GM19035 (cell line): ENCODE data around the gene SLC29A2.
"Not testable (repeated sequence)": the region's sequence is repeated elsewhere in the genome, so short reads cannot be mapped to it uniquely, and the experiment has no call there.

Experiments
- ATAC-seq: cut with Tn5 transposase; IDR thresholded peaks from one replicate; pipeline ENCODE4 v1.9.1; 2021; ENCODE audit not compliant: unreplicated experiment

The SLC29A2 gene

DNA sequence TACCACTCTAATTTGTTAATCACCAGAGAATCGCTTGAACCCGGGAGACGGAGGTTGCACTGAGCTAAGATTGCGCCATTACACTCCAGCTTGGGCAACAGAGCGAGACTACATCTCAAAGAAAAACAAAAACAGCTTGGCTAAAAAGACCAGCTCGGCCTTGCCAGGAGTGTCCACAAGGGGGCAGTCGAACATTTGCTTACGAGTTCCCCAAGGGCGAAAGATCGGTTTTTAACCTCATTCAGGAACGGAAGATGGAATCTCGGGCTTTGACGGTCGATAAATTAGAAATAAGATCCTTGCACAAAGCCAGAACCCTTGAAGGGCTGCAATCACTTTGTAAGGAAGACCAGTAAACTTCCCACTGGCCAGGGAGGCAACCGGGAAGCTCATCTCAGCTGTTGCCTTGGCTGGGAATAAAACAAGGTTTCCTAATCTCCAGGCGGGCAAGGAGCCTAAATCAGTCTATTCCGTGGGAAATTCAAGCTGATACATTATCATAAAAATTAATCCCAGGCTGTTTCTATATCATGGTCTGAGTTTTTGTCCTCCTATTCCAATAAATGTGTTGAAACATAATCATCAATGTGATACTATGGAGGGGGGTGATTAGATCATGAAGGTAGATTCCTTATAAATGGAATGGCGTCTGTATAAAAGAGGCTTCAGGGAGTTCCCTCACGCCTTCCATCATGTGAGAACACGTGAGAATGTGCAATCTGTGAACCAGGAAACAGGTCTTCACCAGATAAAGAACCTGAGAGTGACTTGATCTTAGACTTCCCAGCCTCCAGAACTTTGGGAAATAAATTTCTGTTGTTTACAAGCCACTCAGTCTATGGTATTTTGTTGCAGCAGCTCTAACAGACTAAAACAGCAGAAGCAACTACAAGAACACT lies 14.9 kb upstream of the SLC29A2 start:
- no peak for ATAC-seq

GRCh38 chr11:66384316-66384715 lies 12.8 kb upstream of the SLC29A2 start:
- ATAC-seq = not testable (repeated sequence)

- not testable (repeated sequence) for ATAC-seq
Observed at GRCh38 chr11:66380264-66380663, 8.7 kb upstream of the SLC29A2 start.

DNA sequence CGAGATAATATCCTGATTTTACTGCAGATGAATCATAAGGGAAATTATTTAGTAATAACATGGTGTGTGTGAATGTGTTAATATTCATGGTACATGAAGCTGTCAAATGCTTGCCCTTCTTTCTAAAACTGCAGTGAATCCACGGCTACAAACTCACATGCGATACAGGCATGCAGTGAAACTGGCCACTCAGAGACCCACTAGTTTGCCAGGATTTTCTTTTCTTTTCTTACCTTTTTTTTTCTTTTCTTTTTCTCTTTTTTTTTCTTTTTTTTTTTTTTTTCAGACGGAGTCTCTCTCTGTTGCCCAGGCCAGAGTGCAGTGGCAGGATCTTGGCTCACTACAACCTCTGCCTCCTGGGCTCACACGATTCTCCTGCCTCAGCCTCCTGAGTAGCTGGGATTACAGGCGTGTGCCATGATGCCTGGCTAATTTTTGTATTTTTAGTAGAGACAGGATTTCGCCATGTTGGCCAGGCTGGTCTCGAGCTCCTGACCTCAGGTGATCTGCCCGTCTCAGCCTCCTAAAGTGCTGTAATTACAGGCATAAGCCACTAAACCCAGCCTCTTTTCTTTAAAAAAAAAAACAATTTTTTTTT lies 2.2 kb upstream of the SLC29A2 start:
- not testable (repeated sequence) for ATAC-seq

DNA sequence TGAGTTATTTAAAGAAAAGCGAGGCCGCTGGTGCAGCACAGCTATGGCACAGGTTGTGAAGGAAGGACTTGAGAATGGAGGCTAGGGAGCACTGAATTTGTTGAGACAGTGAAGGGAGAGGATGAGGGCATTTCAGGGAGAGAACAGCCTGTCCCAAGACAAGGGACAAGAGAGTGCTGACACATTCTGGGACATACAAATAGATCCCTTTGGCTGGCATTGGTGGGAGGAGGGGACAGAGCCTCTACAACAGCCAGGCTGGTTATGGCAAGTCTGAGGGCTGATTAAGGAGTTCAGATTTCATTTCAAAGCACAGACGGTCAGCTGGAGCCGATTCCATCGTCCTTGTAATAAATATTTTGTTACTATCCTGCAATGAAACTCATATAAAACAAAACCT lies 1.7 kb upstream of the SLC29A2 start:
- no peak for ATAC-seq

DNA sequence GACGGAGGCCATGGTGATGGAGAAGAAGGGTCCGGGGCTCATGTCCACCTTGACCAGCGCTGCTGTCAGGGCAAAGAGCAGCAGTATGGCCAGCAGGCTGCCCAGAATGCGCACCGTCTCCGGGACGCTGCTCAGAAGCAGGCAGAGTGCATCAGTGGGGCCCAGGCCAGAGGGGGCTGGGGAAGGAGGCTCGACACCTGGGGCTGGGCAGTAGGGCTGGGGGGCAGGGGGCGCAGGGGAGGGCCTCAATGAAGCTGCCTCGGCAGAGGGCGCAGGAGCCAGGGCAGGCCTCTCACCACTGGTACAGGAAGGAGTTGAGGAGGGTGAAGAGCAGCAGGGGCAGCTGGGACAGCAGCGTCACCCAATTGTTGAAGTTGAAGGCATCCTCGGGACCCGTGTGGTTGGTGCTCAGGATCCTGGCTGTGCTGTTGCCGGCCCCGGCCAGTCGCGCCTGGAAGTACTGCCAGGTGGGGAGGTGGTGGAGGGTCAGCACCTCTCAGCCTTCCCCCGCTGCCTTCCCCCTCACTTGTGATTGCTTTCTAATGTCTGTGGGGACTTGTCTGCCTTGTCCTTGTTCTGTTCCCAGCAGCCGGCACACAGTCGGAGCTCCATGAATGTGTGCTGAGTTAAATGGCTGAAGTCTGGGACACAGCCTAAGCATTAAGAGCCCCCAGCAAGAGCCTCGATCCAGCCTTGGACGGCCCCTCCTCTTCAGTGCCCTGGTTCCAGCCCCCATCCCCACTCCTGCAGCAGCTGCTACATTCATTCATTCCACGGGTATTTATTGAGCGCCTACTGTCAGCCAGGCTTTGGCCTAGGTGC lies 2.3 kb downstream of the SLC29A2 start:
- ATAC-seq = no peak

DNA sequence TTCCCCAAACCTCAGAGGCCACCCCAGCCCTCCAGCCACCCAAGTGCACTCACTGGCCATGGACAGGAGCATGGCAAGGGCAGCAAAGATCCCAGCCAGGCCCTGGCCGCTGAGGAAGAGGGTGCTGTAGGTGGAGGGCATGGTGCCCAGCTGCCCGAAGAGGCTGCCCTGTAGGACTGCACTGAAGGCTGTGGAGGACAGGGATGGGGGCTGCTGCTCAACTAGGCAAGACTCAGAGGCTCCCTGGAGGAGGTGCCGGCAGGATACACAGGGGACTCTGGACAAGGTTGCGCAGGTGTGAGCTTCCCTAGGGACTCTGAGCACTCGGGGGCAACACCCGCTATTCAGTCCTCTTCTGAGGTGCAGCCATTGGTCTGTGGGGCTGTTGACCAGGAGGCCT lies 3.1 kb downstream of the SLC29A2 start:
- no peak for ATAC-seq

GRCh38 chr11:66367561-66368312 lies 3.8 kb downstream of the SLC29A2 start:
- ATAC-seq = no peak

- no peak for ATAC-seq
Observed at GRCh38 chr11:66366844-66367477, 4.6 kb downstream of the SLC29A2 start.

DNA sequence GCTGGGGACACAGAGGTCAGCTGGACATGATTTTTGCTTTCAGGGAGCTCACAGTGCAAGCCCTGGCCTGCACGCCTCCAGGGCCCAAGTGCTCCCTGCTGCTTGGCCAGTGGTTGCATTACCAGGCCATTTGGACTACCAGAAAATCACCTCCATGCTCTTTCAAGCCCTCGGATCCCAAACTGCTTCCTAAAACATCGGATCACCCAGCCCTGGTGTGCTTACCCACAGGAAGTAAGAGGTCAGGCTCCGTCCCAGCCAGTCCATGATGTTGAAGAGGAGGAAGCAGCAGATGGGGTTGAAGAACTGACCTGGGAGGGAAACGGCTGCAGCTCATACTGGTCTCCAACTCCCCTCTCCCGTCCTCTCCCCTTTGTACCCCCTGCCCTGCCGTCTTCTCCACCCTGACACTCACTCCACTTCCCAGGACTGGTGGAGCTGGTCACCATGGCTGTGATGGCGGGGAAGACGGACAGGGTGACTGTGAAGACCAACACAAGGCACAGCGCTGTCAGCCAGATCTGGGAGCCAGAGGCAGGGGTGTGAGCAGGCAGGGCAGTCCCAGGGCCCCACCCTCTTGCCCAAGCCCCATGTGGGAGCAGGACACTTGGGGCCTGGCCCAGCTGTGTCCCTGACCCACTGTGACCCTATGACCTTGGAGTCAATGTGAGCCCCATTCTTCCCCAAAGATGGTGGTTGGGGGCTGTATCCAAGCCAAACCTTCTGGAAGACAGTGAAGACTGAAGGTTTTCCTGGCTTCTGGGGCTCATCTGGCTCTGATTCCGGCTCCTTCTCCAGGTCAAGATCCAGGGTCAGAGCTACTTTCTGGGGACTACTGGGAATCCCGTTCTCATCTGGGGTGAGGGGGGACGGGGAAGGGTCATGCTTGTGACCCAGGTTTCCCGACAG lies 5.6 kb downstream of the SLC29A2 start:
- no peak for ATAC-seq

- ATAC-seq = no peak
Observed at GRCh38 chr11:66365166-66365565, 6.4 kb downstream of the SLC29A2 start.

GRCh38 chr11:66363805-66364535 lies 7.6 kb downstream of the SLC29A2 start:
- no peak for ATAC-seq

DNA sequence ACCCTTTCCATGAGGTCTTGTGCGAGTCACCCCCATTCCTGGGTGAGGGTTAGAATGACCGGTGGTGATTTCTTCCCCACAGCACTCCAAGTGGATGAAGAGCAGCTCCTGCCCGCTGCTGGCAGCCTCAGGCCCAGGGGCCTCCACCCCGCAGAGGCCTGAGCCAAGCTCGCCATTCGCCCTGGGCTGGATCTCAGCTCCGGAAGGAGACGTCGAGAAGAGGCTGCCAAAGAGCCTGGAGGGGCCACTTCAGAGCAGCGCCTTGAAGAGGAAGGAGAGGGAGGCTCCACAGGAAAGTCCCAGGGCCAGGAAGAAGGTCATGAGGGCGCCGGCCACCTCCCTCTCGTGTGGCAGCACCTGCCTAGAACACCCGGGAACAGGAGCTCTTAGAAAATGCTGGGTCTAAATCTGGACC lies 8.4 kb downstream of the SLC29A2 start:
- ATAC-seq = no peak

- no peak for ATAC-seq
Observed at GRCh38 chr11:66362481-66363147, 8.9 kb downstream of the SLC29A2 start.

DNA sequence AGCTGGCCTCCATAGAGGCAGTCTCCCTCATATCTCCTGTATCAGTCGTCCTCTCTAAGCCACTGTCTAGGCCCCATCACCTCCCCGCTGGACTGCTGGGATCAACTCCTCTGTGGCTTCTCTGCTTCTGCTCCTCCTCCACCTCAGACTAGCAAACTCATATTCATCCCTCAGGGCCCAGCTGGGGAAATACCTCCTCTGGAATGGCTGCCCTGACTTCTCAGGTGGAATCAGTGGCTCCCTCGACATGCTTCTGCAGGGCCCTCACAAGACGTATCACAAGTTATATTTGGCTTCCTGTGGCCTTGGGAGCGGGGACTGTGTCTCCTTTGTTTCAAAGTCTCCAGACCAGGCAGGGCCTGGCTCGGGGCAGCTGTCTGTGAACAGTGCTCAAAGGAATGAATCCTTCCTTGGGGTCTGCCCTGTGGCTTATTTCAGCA lies 10.0 kb downstream of the SLC29A2 start:
- ATAC-seq = no peak

DNA sequence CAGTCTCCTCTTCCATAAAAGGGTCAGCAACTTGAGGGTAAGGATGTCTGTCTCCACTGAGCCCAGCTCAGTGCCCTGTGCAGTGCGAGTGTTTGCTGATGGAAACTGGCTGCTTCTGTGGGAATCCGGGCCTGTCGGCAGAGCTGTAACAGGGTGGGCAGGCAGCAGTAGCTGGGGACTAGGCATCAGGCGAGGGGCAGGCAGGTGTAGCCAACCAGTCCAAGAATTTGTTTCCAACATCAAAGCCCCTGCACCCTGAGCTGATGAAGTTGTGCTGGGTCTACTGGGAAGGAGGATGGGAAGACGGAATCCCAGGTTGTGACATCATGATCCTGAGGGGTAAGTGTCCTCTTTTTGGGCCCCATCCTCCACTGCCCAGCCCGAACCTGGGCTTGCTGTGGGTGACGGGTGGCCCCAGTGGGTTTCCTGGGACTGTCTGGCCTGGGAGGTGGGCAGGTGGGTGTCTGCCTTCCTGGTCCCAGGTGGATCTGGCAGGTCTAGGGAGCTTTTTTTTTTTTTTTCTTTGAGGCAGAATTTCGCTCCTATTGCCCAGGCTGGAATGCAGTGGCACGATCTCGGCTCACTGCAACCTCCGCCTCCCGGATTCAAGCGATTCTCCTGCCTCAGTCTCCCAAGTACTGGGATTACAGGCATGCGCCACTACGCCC lies 11.0 kb downstream of the SLC29A2 start:
- ATAC-seq = no peak

DNA sequence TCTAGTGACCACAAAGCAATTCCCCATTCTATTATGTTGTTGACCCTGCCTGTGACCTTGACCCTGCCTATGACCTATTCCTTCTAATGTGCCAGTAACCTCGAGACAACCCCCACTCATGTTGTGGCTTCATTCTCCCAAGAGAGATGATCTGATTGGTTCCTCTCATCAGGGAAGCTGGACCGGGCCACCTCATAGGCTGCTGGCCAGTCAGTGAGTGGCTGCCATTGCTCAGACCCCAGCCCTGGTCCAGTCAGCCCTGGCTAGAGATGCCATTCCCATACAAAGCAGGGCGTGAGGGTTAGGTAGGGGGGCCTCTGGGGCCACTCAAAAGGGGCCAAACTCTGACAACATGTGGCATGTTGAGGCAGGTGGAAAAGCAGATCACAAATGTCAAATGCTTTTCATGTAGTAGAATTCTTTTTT lies 11.9 kb downstream of the SLC29A2 start:
- no peak for ATAC-seq
